Spleen (tissue), 11 donors: ENCODE data around the gene CDKN2D. TPM values are rescaled to one million over a fixed set of nuclear protein-coding genes. Genes with fewer than 3 reads are reported as not detected.
A peak's percentile ranks its signal among the peaks of the same experiment; 100 is the strongest.

Source experiments
- DNase-seq: peaks from one replicate; pipeline ENCODE4 v3.0.0-alpha.2; 2020
- H3K27ac ChIP-seq, 8 donors: fragments of 200-600 bp; sonication (generic) in 7 of 8; 1 replicate in 4 of 8; 2 replicates in 4 of 8; pipeline versions ENCODE4 v1.5.0 to v1.8.0; 2016 to 2021; ENCODE audit warnings: inconsistent platforms in 4 of 8, mild to moderate bottlenecking in 4 of 8, moderate library complexity in 1 of 8
- H3K27me3 ChIP-seq, 7 donors: fragments of 200-600 bp; sonication (generic) in 6 of 7; replicated peaks in 1 of 7; 1 replicate in 4 of 7; 2 replicates in 3 of 7; pipeline versions ENCODE4 v1.5.0 to v1.8.0; 2016 to 2021; ENCODE audit warnings: inconsistent platforms in 3 of 7, mild to moderate bottlenecking in 1 of 7
- H3K36me3 ChIP-seq, 6 donors: fragments of 200-600 bp; sonication (generic) in 5 of 6; 1 replicate in 4 of 6; 2 replicates in 2 of 6; pipeline versions ENCODE4 v1.5.0 to v1.8.0; 2016 to 2021; ENCODE audit warnings: inconsistent platforms in 2 of 6
- H3K4me1 ChIP-seq, 6 donors: fragments of 200-600 bp; sonication (generic) in 5 of 6; 1 replicate in 3 of 6; 2 replicates in 3 of 6; pipeline versions ENCODE4 v1.5.0 to v1.8.0; 2016 to 2021; ENCODE audit warnings: inconsistent platforms in 3 of 6
- H3K4me3 ChIP-seq, 8 donors: fragments of 200-600 bp; sonication (generic) in 7 of 8; 1 replicate in 4 of 8; 2 replicates in 4 of 8; pipeline versions ENCODE4 v1.5.0 to v1.8.0; 2016 to 2021; ENCODE audit warnings: inconsistent platforms in 4 of 8, mild to moderate bottlenecking in 4 of 8, moderate library complexity in 2 of 8
- H3K9me3 ChIP-seq, 8 donors: fragments of 200-600 bp; sonication (generic) in 7 of 8; 1 replicate in 4 of 8; 2 replicates in 4 of 8; pipeline versions ENCODE4 v1.5.0 to v1.8.0; 2016 to 2021; ENCODE audit warnings: inconsistent platforms in 4 of 8
- CTCF ChIP-seq, 11 experiments: fragments of 200-600 bp in 7 of 11; fragments of 450-650 bp in 4 of 11; sonication (generic) in 4 of 11; IDR thresholded peaks in 8 of 11; conservative IDR thresholded peaks in 3 of 11; 1 replicate in 7 of 11; 2 replicates in 4 of 11; pipeline versions ENCODE4 v1.4.0 to v1.8.0; 2016 to 2021; ENCODE audit warnings: antibody characterized with exemption in 11 of 11, inconsistent platforms in 4 of 11, mild to moderate bottlenecking in 1 of 11
- POLR2A ChIP-seq, 3 donors: fragments of 450-650 bp; IDR thresholded peaks; one replicate each; pipeline ENCODE4 v1.5.1; 2017; ENCODE audit warnings: antibody characterized with exemption in 3 of 3, mild to moderate bottlenecking in 1 of 3
- POLR2AphosphoS5 ChIP-seq, 3 donors: sonication (generic); formaldehyde crosslinking; IDR thresholded peaks; one replicate each; pipeline ENCODE4 v1.5.1; 2017; ENCODE audit warnings: antibody characterized with exemption in 3 of 3
- WGBS, 5 donors: extraction: QIAGEN DNeasy Blood & Tissue Kit in 3 of 5; methylation state at CpG; one replicate each; pipeline versions ENCODE4 v1.1.5 to v1.1.7; 2013 to 2018; 5-methylcytosine and 5-hydroxymethylcytosine counted together
- intact Hi-C: fragments of 100-400 bp; cut with DNase I; formaldehyde crosslinking; loops from one replicate; pipeline ENCODE4 v1.15.0; 2023; ENCODE audit warnings: low total_unique reads
- polyA plus RNA-seq, 3 donors: library from polyadenylated mRNA; stranded (reverse); fragments of 200-250 nt; gene quantifications; one replicate each; pipeline ENCODE4 v1.2.1, GENCODE V29; 2013
- total RNA-seq, 7 donors: library from RNA; depleted of rRNA in 3 of 7; stranded (reverse); fragments of >200 nt in 3 of 7; fragmentation: NEBNext Ultra II Directional in 4 of 7; extraction: Animal tissue kit (Norgen Biotek cat#: 25700) in 4 of 7; gene quantifications; one replicate each; pipeline versions ENCODE4 v1.1.0 to v1.2.1, GENCODE V29; 2016 to 2021
- donor health status: healthy with polysubstance abuse.
- donor health status: DM: no; HTN: no; CAD: no; lungs with moderate emphysema.
- donor health status: DM: no; HTN: no; CAD: no.
- donor health status: Bipolar disorder and iron deficiency.
- donor health status: healthy.
- donor health status: DM: no; HTN: no; CAD: no.
- donor health status: DM: yes; HTN: yes; CAD: no.

Gene CDKN2D
- total and polyA plus RNA-seq, 10 donors: 24.7 to 69.6 (median 34.4) TPM

- no peaks in the 10 kb centered on the region for H3K36me3 ChIP-seq
- H3K4me1 ChIP-seq: peaks cover 15 to 43% (median 28%) of the 10 kb centered on the region in 6 donors
- 85 to 89% (median 88%) methylated on average over 14 to 15 of the region's 15 CpGs for WGBS, 5 donors
- H3K4me3 ChIP-seq: no peak overlapping the region
- peak overlapping the region in 2 of 8 donors; percentile 27 to 85 for H3K27ac ChIP-seq
- TF ChIP-seq POLR2AphosphoS5 (IDR thresholded peaks at IDR 0.05): no peak
- no peak for TF ChIP-seq POLR2A (IDR thresholded peaks at IDR 0.05)
- no peak for TF ChIP-seq CTCF (IDR thresholded peaks at IDR 0.05 in 8 of 11, conservative IDR thresholded peaks at IDR 0.05 in 3 of 11)
- no peak for DNase-seq
- peaks cover 0 to 55% (median 37%) of the 10 kb centered on the region in 7 donors for H3K27me3 ChIP-seq
- H3K9me3 ChIP-seq: no peaks in the 10 kb centered on the region
- intact Hi-C loops: no loop called here
Observed at GRCh38 chr19:10520652-10521318, 48.0 kb downstream of the CDKN2D start.

DNA sequence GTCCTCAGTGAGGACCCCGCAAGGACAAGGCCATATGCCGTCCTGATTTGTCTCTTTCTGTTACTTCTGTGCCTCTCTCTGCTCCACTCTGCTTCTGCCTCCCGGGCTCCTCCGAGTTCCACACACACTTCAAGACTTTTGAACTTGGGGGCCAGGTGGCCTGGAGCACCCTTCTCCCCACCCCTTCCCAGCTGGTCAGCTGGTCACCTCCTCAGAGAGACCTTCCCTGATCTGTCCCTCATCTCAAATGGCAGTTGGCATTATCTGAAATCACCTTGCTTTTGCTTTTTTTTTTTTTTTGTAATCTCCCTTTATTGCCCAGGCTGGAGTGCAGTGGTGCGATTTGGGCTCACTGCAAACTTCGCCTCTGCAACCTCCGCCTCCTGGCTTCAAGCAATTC lies 49.4 kb downstream of the CDKN2D start:
- peaks cover 15 to 49% (median 31%) of the 10 kb centered on the region in 6 donors for H3K4me1 ChIP-seq
- TF ChIP-seq CTCF (IDR thresholded peaks at IDR 0.05 in 8 of 11, conservative IDR thresholded peaks at IDR 0.05 in 3 of 11): no peak
- TF ChIP-seq POLR2AphosphoS5 (IDR thresholded peaks at IDR 0.05): no peak
- TF ChIP-seq POLR2A (IDR thresholded peaks at IDR 0.05): no peak
- no peak overlapping the region for H3K4me3 ChIP-seq
- 74 to 77% (median 76%) methylated on average over 7 of the region's 7 CpGs for WGBS, 5 donors
- H3K27me3 ChIP-seq: peaks cover 6 to 69% (median 50%) of the 10 kb centered on the region in 7 donors
- no peak for DNase-seq
- H3K27ac ChIP-seq: peak overlapping the region in 4 of 8 donors; percentile 74 to 88 (median 85)
- intact Hi-C loops: no loop called here
- peaks cover 0 to 2% (median 0%) of the 10 kb centered on the region in 6 donors for H3K36me3 ChIP-seq
- H3K9me3 ChIP-seq: no peaks in the 10 kb centered on the region

DNA sequence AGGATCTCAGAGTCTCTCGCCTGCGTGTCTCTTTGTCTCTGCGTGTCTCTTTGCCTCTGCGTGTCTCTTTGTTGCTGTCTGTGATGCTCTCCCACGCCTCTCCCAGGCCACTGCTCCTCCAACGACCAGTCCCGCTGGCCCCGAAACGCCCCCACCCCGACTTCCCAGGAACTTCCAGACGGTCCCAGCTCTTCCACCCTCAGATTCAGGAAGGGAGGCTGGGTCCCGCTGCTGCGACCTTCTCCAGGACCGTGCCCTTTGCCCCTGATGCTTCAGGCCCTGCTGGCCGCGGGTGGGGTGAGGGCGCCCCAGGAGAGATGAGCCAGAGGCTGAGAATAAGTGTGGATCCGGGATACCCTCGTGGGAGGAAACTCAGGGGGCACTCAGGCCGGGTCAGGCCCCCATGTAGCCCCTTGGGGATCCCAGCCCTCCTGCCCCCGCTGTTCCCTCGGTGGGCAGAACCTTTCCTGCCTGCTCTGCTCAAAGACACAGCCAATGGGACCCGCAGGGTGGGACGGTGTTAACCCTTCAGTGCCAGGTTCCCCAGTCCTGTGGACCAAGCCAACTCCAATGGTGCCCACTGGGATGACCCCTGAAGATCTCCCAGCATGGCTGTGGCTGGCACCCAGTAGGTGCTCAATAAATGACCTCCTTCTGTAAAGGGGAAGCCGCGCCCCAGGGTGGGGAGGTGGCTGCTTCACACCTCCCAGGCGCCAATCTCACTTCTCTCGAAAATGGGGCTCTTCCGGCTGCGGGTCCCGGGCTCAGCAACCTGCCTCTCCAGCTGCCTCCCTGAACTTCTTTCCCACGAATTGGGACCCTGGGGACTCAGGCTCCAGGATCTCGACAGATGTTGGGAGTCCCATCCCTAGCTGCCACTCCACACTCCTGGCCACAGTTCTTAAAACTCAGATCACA lies 50.1 kb downstream of the CDKN2D start:
- peaks cover 20 to 57% (median 39%) of the 10 kb centered on the region in 6 donors for H3K4me1 ChIP-seq
- TF ChIP-seq POLR2AphosphoS5 (IDR thresholded peaks at IDR 0.05) (peak in 1 of 3 donors; percentile 23), POLR2A (IDR thresholded peaks at IDR 0.05) (no peak)
- H3K9me3 ChIP-seq: no peaks in the 10 kb centered on the region
- H3K4me3 ChIP-seq: peak overlapping the region in 5 of 8 donors; percentile 8 to 71 (median 50)
- DNase-seq: no peak
- 8 to 12% (median 11%) methylated on average over 26 to 33 of the region's 33 CpGs for WGBS, 5 donors
- peak overlapping the region in 7 of 8 donors; percentile 41 to 88 (median 74) for H3K27ac ChIP-seq
- H3K36me3 ChIP-seq: peaks cover 0 to 9% (median 0%) of the 10 kb centered on the region in 6 donors
- intact Hi-C loops: no loop called here
- peaks cover 6 to 76% (median 58%) of the 10 kb centered on the region in 7 donors for H3K27me3 ChIP-seq

GRCh38 chr19:10517760-10518443 lies 50.9 kb downstream of the CDKN2D start:
- intact Hi-C loops: no loop called here
- TF ChIP-seq POLR2A (IDR thresholded peaks at IDR 0.05) (no peak), POLR2AphosphoS5 (IDR thresholded peaks at IDR 0.05) (no peak), CTCF (IDR thresholded peaks at IDR 0.05 in 8 of 11, conservative IDR thresholded peaks at IDR 0.05 in 3 of 11) (no peak)
- DNase-seq: no peak
- H3K9me3 ChIP-seq: no peaks in the 10 kb centered on the region
- peak overlapping the region; percentile 25 to 71 (median 48) for H3K4me3 ChIP-seq
- peak overlapping the region in 7 of 8 donors; percentile 60 to 88 (median 76) for H3K27ac ChIP-seq
- peaks cover 0 to 9% (median 0%) of the 10 kb centered on the region in 6 donors for H3K36me3 ChIP-seq
- peaks cover 6 to 84% (median 65%) of the 10 kb centered on the region in 7 donors for H3K27me3 ChIP-seq
- 2 to 4% (median 3%) methylated on average over 26 to 27 of the region's 27 CpGs for WGBS, 5 donors
- H3K4me1 ChIP-seq: peaks cover 20 to 60% (median 39%) of the 10 kb centered on the region in 6 donors
